Left ventricle myocardium inferior (tissue), 1 donor: ENCODE results near the gene BMP3. TPM values are rescaled to one million over a fixed set of nuclear protein-coding genes. Genes with fewer than 3 reads are reported as not detected.

Source experiments
- DNase-seq: peaks from one replicate; pipeline ENCODE4 v3.0.0-alpha.2; 2020
- H3K27ac ChIP-seq: fragments of 200-600 bp; replicated peaks from 2 replicates; pipeline ENCODE4 v1.8.0; 2021
- H3K27me3 ChIP-seq: fragments of 200-600 bp; 2 replicates; pipeline ENCODE4 v1.8.0; 2021; ENCODE audit warnings: low read depth
- H3K36me3 ChIP-seq: fragments of 200-600 bp; 2 replicates; pipeline ENCODE4 v1.8.0; 2021
- H3K4me1 ChIP-seq: fragments of 200-600 bp; 2 replicates; pipeline ENCODE4 v1.8.0; 2021
- H3K4me3 ChIP-seq: fragments of 200-600 bp; 2 replicates; pipeline ENCODE4 v1.8.0; 2021; ENCODE audit warnings: mild to moderate bottlenecking, moderate library complexity
- H3K9me3 ChIP-seq: fragments of 200-600 bp; replicated peaks from 2 replicates; pipeline ENCODE4 v1.8.0; 2021
- CTCF ChIP-seq: fragments of 200-600 bp; IDR thresholded peaks from 2 replicates; pipeline ENCODE4 v1.8.0; 2021; ENCODE audit warnings: antibody characterized with exemption, mild to moderate bottlenecking, borderline replicate concordance
- intact Hi-C: fragments of 100-400 bp; cut with micrococcal nuclease; formaldehyde crosslinking; loops from one replicate; pipeline ENCODE4 v1.11.0; 2022
- total RNA-seq: library from RNA; stranded (reverse); fragmentation: NEBNext Ultra II Directional; extraction: Animal tissue kit (Norgen Biotek cat#: 25700); gene quantifications from one replicate; pipeline ENCODE4 v1.2.1, GENCODE V29; 2021
- donor health status: DM: no; HTN: yes; CAD: no; lungs with severe emphysema.

BMP3 gene
- total RNA-seq, 1 donor from 2014 or later, result not detected

GRCh38 chr4:81062001-81062400, 31.5 kb downstream of the BMP3 start:
- H3K36me3 ChIP-seq, result no peaks in the 10 kb centered on the region
- H3K9me3 ChIP-seq, result no peaks in the 10 kb centered on the region
- H3K4me3 ChIP-seq, result no peak overlapping the region
- intact Hi-C loops, result no loop called here
- H3K27ac ChIP-seq, result no peak overlapping the region
- TF ChIP-seq CTCF, result no peak
- H3K27me3 ChIP-seq, result peaks cover 10% of the 10 kb centered on the region
- no peaks in the 10 kb centered on the region for H3K4me1 ChIP-seq
- DNase-seq, result no peak

- no peaks in the 10 kb centered on the region for H3K4me1 ChIP-seq
- no peak overlapping the region for H3K27ac ChIP-seq
- intact Hi-C loops, result loop anchor here (5.0 kb wide), 1 partner anchor 287 kb away; no protein-coding TSS in a partner anchor
- peaks cover 7% of the 10 kb centered on the region for H3K27me3 ChIP-seq
- DNase-seq, result no peak
- no peaks in the 10 kb centered on the region for H3K36me3 ChIP-seq
- H3K9me3 ChIP-seq, result no peaks in the 10 kb centered on the region
- no peak overlapping the region for H3K4me3 ChIP-seq
- TF ChIP-seq CTCF, result no peak
Measured at GRCh38 chr4:81065446-81065845, 34.9 kb downstream of the BMP3 start.

GRCh38 chr4:81069706-81070331, 39.3 kb downstream of the BMP3 start:
- no peaks in the 10 kb centered on the region for H3K9me3 ChIP-seq
- H3K4me3 ChIP-seq, result no peak overlapping the region
- intact Hi-C loops, result loop anchor here (5.0 kb wide), 1 partner anchor 282 kb away; no protein-coding TSS in a partner anchor

GRCh38 chr4:81071013-81071412, 40.5 kb downstream of the BMP3 start:
- peaks cover 10% of the 10 kb centered on the region for H3K27me3 ChIP-seq
- no peaks in the 10 kb centered on the region for H3K9me3 ChIP-seq
- no peak overlapping the region for H3K27ac ChIP-seq
- no peak for DNase-seq
- no peak for TF ChIP-seq CTCF
- H3K4me1 ChIP-seq, result no peaks in the 10 kb centered on the region
- no peaks in the 10 kb centered on the region for H3K36me3 ChIP-seq
- H3K4me3 ChIP-seq, result no peak overlapping the region
- intact Hi-C loops, result no loop called here

More at GRCh38 chr4:81069706-81070331, 39.3 kb downstream of the BMP3 start:
- peak; percentile 95 for TF ChIP-seq CTCF
- no peak overlapping the region for H3K27ac ChIP-seq
- peaks cover 8% of the 10 kb centered on the region for H3K27me3 ChIP-seq
- peak; percentile 10 for DNase-seq
- no peaks in the 10 kb centered on the region for H3K4me1 ChIP-seq
- H3K36me3 ChIP-seq, result no peaks in the 10 kb centered on the region

- Histone ChIP-seq H3K27ac (no peak overlapping the region), H3K9me3 (no peaks in the 10 kb centered on the region), H3K4me1 (no peaks in the 10 kb centered on the region), H3K4me3 (no peak overlapping the region), H3K36me3 (no peaks in the 10 kb centered on the region), H3K27me3 (no peaks in the 10 kb centered on the region)
- intact Hi-C loops, result no loop called here
- no peak for DNase-seq
- no peak for TF ChIP-seq CTCF
Measured at GRCh38 chr4:81081156-81081555, 50.6 kb downstream of the BMP3 start.
